Measurements from ENCODE around the gene IER5L.

Gene IER5L

GRCh38 chr9:129177791-129178567 lies at the start of gene IER5L:
TSS of gene IER5L (minus strand) at chr9:129178261. CDS start at chr9:129178052, 209 bp downstream.
- peak within 1 kb of the TSS; percentile 91 for H3K9ac ChIP-seq (ENCODE audit: low read depth, low read length, poor library complexity, severe bottlenecking)
- H3K4me2 ChIP-seq (ENCODE audit: low read depth, low read length, poor library complexity, severe bottlenecking), result peak within 1 kb of the TSS; percentile 84
- no peaks in the 10 kb centered on the region for H3K27me3 ChIP-seq (ENCODE audit: insufficient read depth, low read length, poor library complexity, severe bottlenecking)
- TF ChIP-seq EZH2phosphoT487 (IDR thresholded peaks at IDR 0.05; ENCODE audit: borderline replicate concordance), result no peak
- TF ChIP-seq, protein P1, sequence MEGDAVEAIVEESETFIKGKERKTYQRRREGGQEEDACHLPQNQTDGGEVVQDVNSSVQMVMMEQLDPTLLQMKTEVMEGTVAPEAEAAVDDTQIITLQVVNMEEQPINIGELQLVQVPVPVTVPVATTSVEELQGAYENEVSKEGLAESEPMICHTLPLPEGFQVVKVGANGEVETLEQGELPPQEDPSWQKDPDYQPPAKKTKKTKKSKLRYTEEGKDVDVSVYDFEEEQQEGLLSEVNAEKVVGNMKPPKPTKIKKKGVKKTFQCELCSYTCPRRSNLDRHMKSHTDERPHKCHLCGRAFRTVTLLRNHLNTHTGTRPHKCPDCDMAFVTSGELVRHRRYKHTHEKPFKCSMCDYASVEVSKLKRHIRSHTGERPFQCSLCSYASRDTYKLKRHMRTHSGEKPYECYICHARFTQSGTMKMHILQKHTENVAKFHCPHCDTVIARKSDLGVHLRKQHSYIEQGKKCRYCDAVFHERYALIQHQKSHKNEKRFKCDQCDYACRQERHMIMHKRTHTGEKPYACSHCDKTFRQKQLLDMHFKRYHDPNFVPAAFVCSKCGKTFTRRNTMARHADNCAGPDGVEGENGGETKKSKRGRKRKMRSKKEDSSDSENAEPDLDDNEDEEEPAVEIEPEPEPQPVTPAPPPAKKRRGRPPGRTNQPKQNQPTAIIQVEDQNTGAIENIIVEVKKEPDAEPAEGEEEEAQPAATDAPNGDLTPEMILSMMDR (conservative IDR thresholded peaks at IDR 0.05; ENCODE audit: low read length), result no peak
- H3K9me2 ChIP-seq (replicated peaks; ENCODE audit: low read depth, low read length), result no peaks in the 10 kb centered on the region
- H3K36me3 ChIP-seq (ENCODE audit: insufficient read depth, low read length), result no peaks in the 10 kb centered on the region
- peaks cover 8% of the 10 kb centered on the region for H3K4me1 ChIP-seq (ENCODE audit: insufficient read depth, low read length, poor library complexity, severe bottlenecking)
- no peaks in the 10 kb centered on the region for H3K9me3 ChIP-seq (ENCODE audit: insufficient read depth, low read depth, low read length)
- no peaks in the 10 kb centered on the region for H4K20me1 ChIP-seq (ENCODE audit: insufficient read depth, low read length, poor library complexity, severe bottlenecking)
- peaks cover 5% of the 10 kb centered on the region; the same call in 1 of the 2 replicates for H3F3A ChIP-seq (ENCODE audit: low read depth)
- peaks cover 6% of the 10 kb centered on the region; the same call in 1 of the 2 replicates for H3K79me2 ChIP-seq (ENCODE audit: insufficient read depth, low read length)
- H3K4me3 ChIP-seq (ENCODE audit: low read length, poor library complexity, severe bottlenecking), result peak within 1 kb of the TSS; percentile 79
- no peak within 1 kb of the TSS for H2AFZ ChIP-seq (ENCODE audit: low read length)

GRCh38 chr9:129227843-129228189 lies 49.8 kb upstream of the IER5L start:
- Histone ChIP-seq H2AFZ (ENCODE audit: low read length) (no peak overlapping the region), H3K9me3 (ENCODE audit: insufficient read depth, low read depth, low read length) (no peaks in the 10 kb centered on the region), H3K36me3 (ENCODE audit: insufficient read depth, low read length) (no peaks in the 10 kb centered on the region), H3K4me3 (ENCODE audit: low read length, poor library complexity, severe bottlenecking) (no peak overlapping the region), H3K4me2 (ENCODE audit: low read depth, low read length, poor library complexity, severe bottlenecking) (no peak overlapping the region), H3K27me3 (ENCODE audit: insufficient read depth, low read length, poor library complexity, severe bottlenecking) (no peaks in the 10 kb centered on the region), H3K4me1 (ENCODE audit: insufficient read depth, low read length, poor library complexity, severe bottlenecking) (peaks cover 8% of the 10 kb centered on the region), H3F3A (ENCODE audit: low read depth) (no peaks in the 10 kb centered on the region), H3K9me2 (replicated peaks; ENCODE audit: low read depth, low read length) (no peaks in the 10 kb centered on the region), H4K20me1 (ENCODE audit: insufficient read depth, low read length, poor library complexity, severe bottlenecking) (no peaks in the 10 kb centered on the region), H3K79me2 (ENCODE audit: insufficient read depth, low read length) (no peaks in the 10 kb centered on the region), H3K9ac (ENCODE audit: low read depth, low read length, poor library complexity, severe bottlenecking) (no peak overlapping the region)
- no peak for TF ChIP-seq EZH2phosphoT487 (IDR thresholded peaks at IDR 0.05; ENCODE audit: borderline replicate concordance)
- TF ChIP-seq, protein P1 (conservative IDR thresholded peaks at IDR 0.05; ENCODE audit: low read length), result no peak

DNA sequence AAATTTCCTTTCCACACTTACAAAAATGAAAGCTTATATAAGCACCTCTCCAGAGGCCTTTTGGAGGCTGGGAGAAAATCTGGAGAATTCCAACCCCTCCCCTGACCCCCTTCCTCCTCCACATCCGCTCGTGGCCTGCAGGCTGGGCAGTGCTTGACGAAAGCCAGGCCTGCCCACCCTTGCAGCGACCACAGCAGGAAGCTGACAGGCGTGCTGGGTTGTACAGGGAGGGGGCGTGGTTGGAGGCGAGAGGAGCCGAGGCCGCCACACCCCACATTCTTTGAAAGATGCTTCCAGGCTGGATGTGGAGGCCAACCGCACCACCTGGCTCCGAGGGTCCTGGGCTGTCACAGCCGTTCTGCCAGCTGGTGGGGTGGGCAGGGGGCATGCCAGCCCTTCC lies 47.8 kb upstream of the IER5L start:
- Histone ChIP-seq H3K27me3 (ENCODE audit: insufficient read depth, low read length, poor library complexity, severe bottlenecking) (no peaks in the 10 kb centered on the region), H3K9me3 (ENCODE audit: insufficient read depth, low read depth, low read length) (no peaks in the 10 kb centered on the region), H3K4me2 (ENCODE audit: low read depth, low read length, poor library complexity, severe bottlenecking) (peak overlapping the region; percentile 59), H2AFZ (ENCODE audit: low read length) (no peak overlapping the region), H3K79me2 (ENCODE audit: insufficient read depth, low read length) (no peaks in the 10 kb centered on the region), H3K4me1 (ENCODE audit: insufficient read depth, low read length, poor library complexity, severe bottlenecking) (peaks cover 17% of the 10 kb centered on the region), H3K9ac (ENCODE audit: low read depth, low read length, poor library complexity, severe bottlenecking) (no peak overlapping the region), H3K4me3 (ENCODE audit: low read length, poor library complexity, severe bottlenecking) (peak overlapping the region; percentile 46), H3K9me2 (replicated peaks; ENCODE audit: low read depth, low read length) (no peaks in the 10 kb centered on the region), H3K36me3 (ENCODE audit: insufficient read depth, low read length) (no peaks in the 10 kb centered on the region), H4K20me1 (ENCODE audit: insufficient read depth, low read length, poor library complexity, severe bottlenecking) (no peaks in the 10 kb centered on the region), H3F3A (ENCODE audit: low read depth) (no peaks in the 10 kb centered on the region)
- TF ChIP-seq EZH2phosphoT487 (IDR thresholded peaks at IDR 0.05; ENCODE audit: borderline replicate concordance), result no peak
- TF ChIP-seq, protein P1 (conservative IDR thresholded peaks at IDR 0.05; ENCODE audit: low read length), result no peak

Data from Loucy (cell line).